ENCODE data around the gene CAPN12.

Gene CAPN12

GRCh38 chr19:38721496-38721895 lies 22.8 kb downstream of the CAPN12 start:
- H3K4me3 ChIP-seq (ENCODE audit: low read length) = no peak overlapping the region
- TF ChIP-seq CTCF (IDR thresholded peaks at IDR 0.05; ENCODE audit: insufficient read depth, low read depth, low read length, missing control alignments) = no peak
- DNase-seq (ENCODE audit: low read depth) = no peak

DNA sequence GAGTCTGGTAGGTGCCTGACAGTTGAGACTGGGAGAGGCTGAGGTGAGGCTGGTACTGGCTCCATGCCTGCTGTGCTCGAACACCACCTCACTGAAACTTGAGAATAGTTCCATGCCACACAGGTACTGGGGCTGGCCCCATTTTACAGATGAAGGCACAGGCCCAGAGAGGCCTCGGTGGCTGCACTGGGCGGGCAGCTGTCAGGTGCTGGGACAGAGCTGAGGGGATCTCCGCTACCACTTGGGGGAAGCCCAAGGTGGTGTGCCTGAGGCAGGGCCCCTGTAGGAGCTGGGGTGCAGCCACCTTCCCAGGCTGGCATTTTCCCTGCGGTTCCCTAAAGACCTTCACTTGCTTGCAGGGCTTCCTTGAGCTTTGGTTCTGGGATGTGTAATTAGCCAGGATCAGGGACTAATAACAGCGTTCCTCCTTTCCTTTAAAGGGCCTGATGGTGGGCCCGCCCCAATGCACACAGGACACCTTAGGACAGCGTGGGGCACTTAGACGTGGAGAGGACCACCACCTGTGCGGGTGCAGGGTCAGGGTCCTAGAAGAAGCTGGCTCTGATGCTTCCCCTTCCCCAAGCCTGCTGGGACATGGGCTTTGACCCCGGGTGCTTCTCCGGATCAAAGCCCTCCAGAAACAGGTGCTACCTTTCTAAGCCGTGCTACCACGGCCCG lies 23.6 kb downstream of the CAPN12 start:
- no peak for DNase-seq (ENCODE audit: low read depth)
- no peak for TF ChIP-seq CTCF (IDR thresholded peaks at IDR 0.05; ENCODE audit: insufficient read depth, low read depth, low read length, missing control alignments)
- no peak overlapping the region for H3K4me3 ChIP-seq (ENCODE audit: low read length)

DNA sequence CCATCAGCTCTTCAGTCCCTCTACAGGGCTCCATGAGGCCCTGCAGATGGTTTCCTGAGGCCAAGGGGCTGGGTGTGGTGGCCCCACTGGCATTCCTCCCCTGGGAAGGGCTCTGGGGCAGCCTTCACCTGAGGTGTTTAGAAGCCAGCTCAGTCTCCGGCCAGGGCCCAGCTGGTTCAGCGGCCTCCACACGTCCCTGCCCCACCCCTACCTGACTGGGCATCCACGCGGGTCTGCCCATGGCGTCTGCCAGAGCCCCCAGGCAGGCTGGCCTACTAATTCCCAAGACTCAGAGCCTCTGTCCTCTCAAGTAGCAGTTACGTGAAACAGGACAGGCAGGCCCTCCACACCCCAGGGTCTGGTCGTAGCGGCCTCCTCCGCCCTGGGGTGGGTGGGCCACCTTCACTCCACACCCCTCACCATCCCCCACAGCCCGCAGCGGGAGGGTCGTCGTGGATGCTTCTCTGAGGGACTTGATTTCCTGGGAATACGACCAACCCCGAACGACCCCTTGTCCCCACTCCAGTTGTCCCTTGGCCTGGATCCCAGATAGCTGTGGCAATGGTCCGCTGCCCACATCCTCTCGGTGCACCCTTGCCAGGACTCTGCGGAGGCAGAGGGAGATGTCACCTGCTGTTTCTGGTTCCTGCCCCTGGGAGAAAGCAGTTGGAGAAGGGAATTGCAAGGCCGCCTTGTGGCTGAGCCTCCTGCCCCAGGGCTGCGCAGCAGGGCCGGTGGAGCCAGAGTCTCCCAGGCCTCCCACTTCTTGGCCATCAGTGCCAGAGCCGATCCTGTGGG lies 24.3 kb downstream of the CAPN12 start:
- no peak for DNase-seq (ENCODE audit: low read depth)
- H3K4me3 ChIP-seq (ENCODE audit: low read length) = no peak overlapping the region
- TF ChIP-seq CTCF (IDR thresholded peaks at IDR 0.05; ENCODE audit: insufficient read depth, low read depth, low read length, missing control alignments) = no peak

- H3K4me3 ChIP-seq (ENCODE audit: low read length) = no peak overlapping the region
- DNase-seq (ENCODE audit: low read depth) = no peak
- peak; percentile 61 for TF ChIP-seq CTCF (IDR thresholded peaks at IDR 0.05; ENCODE audit: insufficient read depth, low read depth, low read length, missing control alignments)
These were observed 25.3 kb downstream of the CAPN12 start for GRCh38 chr19:38718747-38719543.

- no peak overlapping the region for H3K4me3 ChIP-seq (ENCODE audit: low read length)
These were observed 26.4 kb downstream of the CAPN12 start for GRCh38 chr19:38717855-38718254.

GRCh38 chr19:38717051-38717450 lies 27.2 kb downstream of the CAPN12 start:
- TF ChIP-seq CTCF (IDR thresholded peaks at IDR 0.05; ENCODE audit: insufficient read depth, low read depth, low read length, missing control alignments) = no peak
- H3K4me3 ChIP-seq (ENCODE audit: low read length) = no peak overlapping the region
- DNase-seq (ENCODE audit: low read depth) = no peak

More at GRCh38 chr19:38717855-38718254, 26.4 kb downstream of the CAPN12 start:
- no peak for DNase-seq (ENCODE audit: low read depth)
- no peak for TF ChIP-seq CTCF (IDR thresholded peaks at IDR 0.05; ENCODE audit: insufficient read depth, low read depth, low read length, missing control alignments)

All from epithelial cell of esophagus (primary cell).